H1 (cell line): ENCODE results near the gene ARHGEF7. TPM values are rescaled to one million over a fixed set of nuclear protein-coding genes. Genes with fewer than 3 reads are reported as not detected.

ENCODE experiments used
- CEBPB ChIP-seq: IDR thresholded peaks from 2 replicates; pipeline ENCODE4 v1.6.1; 2012; ENCODE audit warnings: low read depth, low read length
- EGR1 ChIP-seq: IDR thresholded peaks from 2 replicates; pipeline ENCODE4 v1.6.1; 2011; ENCODE audit warnings: low read depth, low read length, borderline replicate concordance
- GTF2F1 ChIP-seq: IDR thresholded peaks from 2 replicates; pipeline ENCODE4 v1.6.1; 2012; ENCODE audit warnings: low read depth, low read length, improper control_type of control experiment, borderline replicate concordance
- KDM1A ChIP-seq: fragments of 200-600, 300-600 bp; sonication (generic); IDR thresholded peaks from 2 replicates; pipeline ENCODE4 v1.7.1; 2016; ENCODE audit warnings: mild to moderate bottlenecking, low read length, borderline replicate concordance
- NANOG ChIP-seq: IDR thresholded peaks from 2 replicates; pipeline ENCODE4 v1.6.1; 2011; ENCODE audit warnings: low read length, low read depth, mild to moderate bottlenecking, inconsistent platforms; ENCODE audit not compliant: insufficient read depth, poor library complexity, severe bottlenecking
- POLR2A ChIP-seq, 2 experiments: IDR thresholded peaks; 1 replicate in 1 of 2; 2 replicates in 1 of 2; pipeline ENCODE4 v1.6.1; 2011; ENCODE audit warnings: low read depth in 2 of 2, low read length in 2 of 2, mild to moderate bottlenecking in 2 of 2; ENCODE audit errors: control extremely low read depth in 1 of 2
- SIN3A ChIP-seq, 2 experiments: IDR thresholded peaks in 1 of 2; conservative IDR thresholded peaks in 1 of 2; 2 replicates each; pipeline ENCODE4 v1.6.1; 2011 to 2012; ENCODE audit warnings: low read length in 2 of 2, improper control_type of control experiment in 1 of 2, low read depth in 1 of 2, mild to moderate bottlenecking in 1 of 2
- polyA plus RNA-seq, 7 experiments: library from polyadenylated mRNA; depleted of rRNA in 3 of 7; stranded (reverse) in 5 of 7; unstranded in 2 of 7; fragments of >200 nt in 5 of 7; fragments of 200-250 nt in 2 of 7; gene quantifications; 1 replicate in 5 of 7; 2 replicates in 1 of 7; 4 replicates in 1 of 7; pipeline versions ENCODE4 v1.2.1 to v1.2.3, GENCODE V29; 2011 to 2013; ENCODE audit warnings: missing spikeins in 2 of 7, mixed read lengths in 2 of 7
- total RNA-seq: library from RNA; stranded (reverse); fragmentation: NEBNext Ultra II Directional; extraction: Animal tissue kit (Norgen Biotek cat#: 25700); gene quantifications from 2 replicates; pipeline ENCODE4 v1.2.1, GENCODE V29; 2021
- TF ChIP-seq, protein P1 (sequence below): fragments of 300-600 bp; sonication (generic); IDR thresholded peaks from 2 replicates; pipeline ENCODE4 v1.7.1; 2012; ENCODE audit warnings: low read length, moderate library complexity, mild to moderate bottlenecking, inconsistent platforms; ENCODE audit not compliant: insufficient replicate concordance

The ARHGEF7 gene
- total and polyA plus RNA-seq, 2 of the 8 experiments (the other 6 are each of a cell fraction or from before 2014, with no cell fraction given): 26.2 to 56.5 TPM

DNA sequence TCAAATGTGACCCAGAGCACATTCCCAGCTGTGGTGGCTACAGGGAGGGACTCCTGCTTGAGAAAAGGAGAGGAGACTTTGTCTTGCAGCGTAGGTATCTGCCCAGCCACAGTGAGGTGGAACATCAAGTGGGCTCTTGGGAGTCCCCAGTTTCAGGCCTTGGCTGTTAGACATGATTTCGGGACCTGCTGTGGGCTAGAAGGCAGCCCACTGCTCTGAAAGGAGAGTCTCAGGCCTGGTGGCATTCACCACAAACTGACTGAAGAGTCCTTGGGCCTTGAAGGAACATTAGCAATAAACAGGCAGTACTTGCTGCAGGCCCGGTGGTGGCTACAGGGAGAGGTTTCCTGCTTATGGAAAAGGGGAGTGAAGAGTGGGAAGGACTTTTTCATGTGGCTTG, 143.5 kb downstream of the ARHGEF7 start (continued):
- TF ChIP-seq CEBPB (no peak), POLR2A (IDR thresholded peaks at IDR 0.05; ENCODE audit: control extremely low read depth in 1 of 2, low read depth in 2 of 2, low read length in 2 of 2) (no peak), NANOG (no peak), KDM1A (no peak), EGR1 (no peak), GTF2F1 (no peak), SIN3A (conservative IDR thresholded peaks at IDR 0.05 in 1 of 2, IDR thresholded peaks at IDR 0.05 in 1 of 2; ENCODE audit: low read depth in 1 of 2, low read length in 2 of 2) (no peak)
- TF ChIP-seq, protein P1, sequence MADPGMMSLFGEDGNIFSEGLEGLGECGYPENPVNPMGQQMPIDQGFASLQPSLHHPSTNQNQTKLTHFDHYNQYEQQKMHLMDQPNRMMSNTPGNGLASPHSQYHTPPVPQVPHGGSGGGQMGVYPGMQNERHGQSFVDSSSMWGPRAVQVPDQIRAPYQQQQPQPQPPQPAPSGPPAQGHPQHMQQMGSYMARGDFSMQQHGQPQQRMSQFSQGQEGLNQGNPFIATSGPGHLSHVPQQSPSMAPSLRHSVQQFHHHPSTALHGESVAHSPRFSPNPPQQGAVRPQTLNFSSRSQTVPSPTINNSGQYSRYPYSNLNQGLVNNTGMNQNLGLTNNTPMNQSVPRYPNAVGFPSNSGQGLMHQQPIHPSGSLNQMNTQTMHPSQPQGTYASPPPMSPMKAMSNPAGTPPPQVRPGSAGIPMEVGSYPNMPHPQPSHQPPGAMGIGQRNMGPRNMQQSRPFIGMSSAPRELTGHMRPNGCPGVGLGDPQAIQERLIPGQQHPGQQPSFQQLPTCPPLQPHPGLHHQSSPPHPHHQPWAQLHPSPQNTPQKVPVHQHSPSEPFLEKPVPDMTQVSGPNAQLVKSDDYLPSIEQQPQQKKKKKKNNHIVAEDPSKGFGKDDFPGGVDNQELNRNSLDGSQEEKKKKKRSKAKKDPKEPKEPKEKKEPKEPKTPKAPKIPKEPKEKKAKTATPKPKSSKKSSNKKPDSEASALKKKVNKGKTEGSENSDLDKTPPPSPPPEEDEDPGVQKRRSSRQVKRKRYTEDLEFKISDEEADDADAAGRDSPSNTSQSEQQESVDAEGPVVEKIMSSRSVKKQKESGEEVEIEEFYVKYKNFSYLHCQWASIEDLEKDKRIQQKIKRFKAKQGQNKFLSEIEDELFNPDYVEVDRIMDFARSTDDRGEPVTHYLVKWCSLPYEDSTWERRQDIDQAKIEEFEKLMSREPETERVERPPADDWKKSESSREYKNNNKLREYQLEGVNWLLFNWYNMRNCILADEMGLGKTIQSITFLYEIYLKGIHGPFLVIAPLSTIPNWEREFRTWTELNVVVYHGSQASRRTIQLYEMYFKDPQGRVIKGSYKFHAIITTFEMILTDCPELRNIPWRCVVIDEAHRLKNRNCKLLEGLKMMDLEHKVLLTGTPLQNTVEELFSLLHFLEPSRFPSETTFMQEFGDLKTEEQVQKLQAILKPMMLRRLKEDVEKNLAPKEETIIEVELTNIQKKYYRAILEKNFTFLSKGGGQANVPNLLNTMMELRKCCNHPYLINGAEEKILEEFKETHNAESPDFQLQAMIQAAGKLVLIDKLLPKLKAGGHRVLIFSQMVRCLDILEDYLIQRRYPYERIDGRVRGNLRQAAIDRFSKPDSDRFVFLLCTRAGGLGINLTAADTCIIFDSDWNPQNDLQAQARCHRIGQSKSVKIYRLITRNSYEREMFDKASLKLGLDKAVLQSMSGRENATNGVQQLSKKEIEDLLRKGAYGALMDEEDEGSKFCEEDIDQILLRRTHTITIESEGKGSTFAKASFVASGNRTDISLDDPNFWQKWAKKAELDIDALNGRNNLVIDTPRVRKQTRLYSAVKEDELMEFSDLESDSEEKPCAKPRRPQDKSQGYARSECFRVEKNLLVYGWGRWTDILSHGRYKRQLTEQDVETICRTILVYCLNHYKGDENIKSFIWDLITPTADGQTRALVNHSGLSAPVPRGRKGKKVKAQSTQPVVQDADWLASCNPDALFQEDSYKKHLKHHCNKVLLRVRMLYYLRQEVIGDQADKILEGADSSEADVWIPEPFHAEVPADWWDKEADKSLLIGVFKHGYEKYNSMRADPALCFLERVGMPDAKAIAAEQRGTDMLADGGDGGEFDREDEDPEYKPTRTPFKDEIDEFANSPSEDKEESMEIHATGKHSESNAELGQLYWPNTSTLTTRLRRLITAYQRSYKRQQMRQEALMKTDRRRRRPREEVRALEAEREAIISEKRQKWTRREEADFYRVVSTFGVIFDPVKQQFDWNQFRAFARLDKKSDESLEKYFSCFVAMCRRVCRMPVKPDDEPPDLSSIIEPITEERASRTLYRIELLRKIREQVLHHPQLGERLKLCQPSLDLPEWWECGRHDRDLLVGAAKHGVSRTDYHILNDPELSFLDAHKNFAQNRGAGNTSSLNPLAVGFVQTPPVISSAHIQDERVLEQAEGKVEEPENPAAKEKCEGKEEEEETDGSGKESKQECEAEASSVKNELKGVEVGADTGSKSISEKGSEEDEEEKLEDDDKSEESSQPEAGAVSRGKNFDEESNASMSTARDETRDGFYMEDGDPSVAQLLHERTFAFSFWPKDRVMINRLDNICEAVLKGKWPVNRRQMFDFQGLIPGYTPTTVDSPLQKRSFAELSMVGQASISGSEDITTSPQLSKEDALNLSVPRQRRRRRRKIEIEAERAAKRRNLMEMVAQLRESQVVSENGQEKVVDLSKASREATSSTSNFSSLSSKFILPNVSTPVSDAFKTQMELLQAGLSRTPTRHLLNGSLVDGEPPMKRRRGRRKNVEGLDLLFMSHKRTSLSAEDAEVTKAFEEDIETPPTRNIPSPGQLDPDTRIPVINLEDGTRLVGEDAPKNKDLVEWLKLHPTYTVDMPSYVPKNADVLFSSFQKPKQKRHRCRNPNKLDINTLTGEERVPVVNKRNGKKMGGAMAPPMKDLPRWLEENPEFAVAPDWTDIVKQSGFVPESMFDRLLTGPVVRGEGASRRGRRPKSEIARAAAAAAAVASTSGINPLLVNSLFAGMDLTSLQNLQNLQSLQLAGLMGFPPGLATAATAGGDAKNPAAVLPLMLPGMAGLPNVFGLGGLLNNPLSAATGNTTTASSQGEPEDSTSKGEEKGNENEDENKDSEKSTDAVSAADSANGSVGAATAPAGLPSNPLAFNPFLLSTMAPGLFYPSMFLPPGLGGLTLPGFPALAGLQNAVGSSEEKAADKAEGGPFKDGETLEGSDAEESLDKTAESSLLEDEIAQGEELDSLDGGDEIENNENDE: no peak
